GM19328 (cell line): Measurements from ENCODE around the gene GDE1.

ENCODE experiments used
- ATAC-seq: cut with Tn5 transposase; IDR thresholded peaks from one replicate; pipeline ENCODE4 v1.9.1; 2021; ENCODE audit warnings: mild to moderate bottlenecking, moderate library complexity; ENCODE audit not compliant: unreplicated experiment

Gene GDE1

GRCh38 chr16:19488213-19488640 lies 33.7 kb downstream of the GDE1 start:
- ATAC-seq = no peak

- no peak for ATAC-seq
Observed at GRCh38 chr16:19486750-19487325, 35.1 kb downstream of the GDE1 start.

GRCh38 chr16:19486051-19486450 lies 35.8 kb downstream of the GDE1 start:
- no peak for ATAC-seq

GRCh38 chr16:19485611-19486010 lies 36.3 kb downstream of the GDE1 start:
- no peak for ATAC-seq

- ATAC-seq = no peak
Observed at GRCh38 chr16:19484096-19484495, 37.8 kb downstream of the GDE1 start.

- no peak for ATAC-seq
Observed at GRCh38 chr16:19482291-19482690, 39.6 kb downstream of the GDE1 start.

GRCh38 chr16:19481769-19482168 lies 40.1 kb downstream of the GDE1 start:
- no peak for ATAC-seq

GRCh38 chr16:19481296-19481695 lies 40.6 kb downstream of the GDE1 start:
- ATAC-seq = no peak

GRCh38 chr16:19479302-19479721 lies 42.6 kb downstream of the GDE1 start:
- no peak for ATAC-seq

- no peak for ATAC-seq
Observed at GRCh38 chr16:19478505-19478904, 43.4 kb downstream of the GDE1 start.

- ATAC-seq = no peak
Observed at GRCh38 chr16:19474617-19475016, 47.3 kb downstream of the GDE1 start.

GRCh38 chr16:19472482-19472881 lies 49.4 kb downstream of the GDE1 start:
- no peak for ATAC-seq

GRCh38 chr16:19468300-19468699 lies 53.6 kb downstream of the GDE1 start:
- ATAC-seq = no peak

- no peak for ATAC-seq
Observed at GRCh38 chr16:19463468-19464315, 58.2 kb downstream of the GDE1 start.

GRCh38 chr16:19460397-19460796 lies 61.5 kb downstream of the GDE1 start:
- ATAC-seq = no peak

- no peak for ATAC-seq
Observed at GRCh38 chr16:19458722-19459379, 63.0 kb downstream of the GDE1 start.
